Activated CD4-positive, alpha-beta T cell treated with anti-CD3 and anti-CD28 coated beads, Interleukin-2, amount 50 U/mL, for 24 hours (primary cell): ENCODE results near the gene WNT3A.

ENCODE experiments used
- DNase-seq, 2 donors: peaks; one replicate each; pipeline ENCODE4 v3.0.0-alpha.2; 2020; ENCODE audit warnings: low read depth in 1 of 2, low spot score in 1 of 2

WNT3A gene

DNA sequence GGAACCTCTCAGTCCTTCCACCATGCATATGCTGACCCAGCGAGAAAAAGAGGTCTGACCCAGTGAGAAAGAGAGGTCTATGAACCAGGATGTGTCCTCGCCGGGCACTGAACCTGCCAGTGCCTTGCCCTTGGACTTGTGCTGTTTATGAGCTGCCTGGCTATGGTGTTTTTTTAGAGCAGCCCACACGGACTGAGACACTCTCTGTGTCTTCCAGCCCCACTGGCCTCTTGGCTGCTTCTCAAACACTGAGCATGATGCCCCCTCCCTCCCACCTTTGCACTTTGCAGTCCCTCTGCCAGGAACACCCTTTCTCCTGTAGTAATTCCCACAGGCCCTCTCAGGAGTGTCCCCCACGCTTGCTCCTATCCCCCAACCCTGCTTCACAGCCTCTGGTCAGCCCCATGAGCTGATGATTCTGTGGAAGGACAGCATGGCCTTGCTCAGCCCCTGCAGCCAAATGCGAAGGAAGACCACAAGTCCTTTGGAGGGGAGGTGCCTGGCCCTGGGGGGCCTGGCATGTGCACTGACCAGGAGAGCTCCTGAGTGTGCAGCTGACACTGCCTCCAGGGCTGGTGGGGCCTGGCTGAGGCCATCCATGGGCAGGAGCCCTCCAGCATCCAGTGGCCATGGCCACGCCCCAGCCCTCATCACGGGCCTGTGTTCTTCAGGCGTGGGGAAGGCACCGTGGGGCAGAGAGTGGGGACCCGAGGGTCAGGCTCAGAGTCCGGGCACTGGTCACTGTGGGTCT lies 23.8 kb downstream of the WNT3A start:
- no peak for DNase-seq

GRCh38 chr1:228031276-228031995 lies 24.6 kb downstream of the WNT3A start:
- no peak for DNase-seq

DNA sequence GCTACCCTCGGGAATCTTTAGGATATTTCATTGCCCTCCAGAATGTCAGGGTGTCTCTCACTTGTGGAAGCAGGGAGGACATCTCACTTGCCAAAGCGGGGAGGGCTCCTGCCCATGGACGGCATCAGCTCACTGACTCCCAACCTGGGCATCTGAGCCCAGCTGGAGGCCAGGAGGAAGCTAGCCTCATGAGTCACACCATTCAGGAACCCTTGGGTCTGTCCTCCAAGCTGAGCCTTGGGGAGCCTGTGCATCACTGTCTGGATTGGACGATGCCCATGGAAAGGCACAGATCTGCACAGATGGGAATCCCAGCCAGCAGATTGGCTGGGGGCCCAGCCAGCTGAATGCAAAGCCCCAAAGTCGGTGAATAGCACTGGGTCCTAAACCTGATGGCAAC lies 25.2 kb downstream of the WNT3A start:
- no peak for DNase-seq

DNA sequence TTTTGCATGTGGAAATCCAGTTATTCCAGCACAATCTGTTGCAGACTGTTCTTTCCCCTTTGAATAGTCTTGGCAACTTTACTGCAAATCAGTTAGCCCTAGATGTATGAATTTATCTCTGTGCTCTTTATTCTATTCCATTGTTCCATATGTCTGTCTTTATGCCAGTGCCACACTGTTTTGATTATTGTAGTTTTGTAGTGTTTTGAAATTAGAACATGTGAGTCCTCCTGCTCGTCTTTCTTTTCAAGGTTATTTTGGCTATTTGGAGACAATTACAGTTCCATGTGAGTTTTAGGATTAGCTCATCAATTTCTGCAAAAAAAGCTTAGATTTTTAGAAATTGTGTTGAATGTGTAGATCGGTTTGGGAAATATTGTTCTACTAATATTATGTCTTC lies 26.6 kb downstream of the WNT3A start:
- DNase-seq = no peak

DNA sequence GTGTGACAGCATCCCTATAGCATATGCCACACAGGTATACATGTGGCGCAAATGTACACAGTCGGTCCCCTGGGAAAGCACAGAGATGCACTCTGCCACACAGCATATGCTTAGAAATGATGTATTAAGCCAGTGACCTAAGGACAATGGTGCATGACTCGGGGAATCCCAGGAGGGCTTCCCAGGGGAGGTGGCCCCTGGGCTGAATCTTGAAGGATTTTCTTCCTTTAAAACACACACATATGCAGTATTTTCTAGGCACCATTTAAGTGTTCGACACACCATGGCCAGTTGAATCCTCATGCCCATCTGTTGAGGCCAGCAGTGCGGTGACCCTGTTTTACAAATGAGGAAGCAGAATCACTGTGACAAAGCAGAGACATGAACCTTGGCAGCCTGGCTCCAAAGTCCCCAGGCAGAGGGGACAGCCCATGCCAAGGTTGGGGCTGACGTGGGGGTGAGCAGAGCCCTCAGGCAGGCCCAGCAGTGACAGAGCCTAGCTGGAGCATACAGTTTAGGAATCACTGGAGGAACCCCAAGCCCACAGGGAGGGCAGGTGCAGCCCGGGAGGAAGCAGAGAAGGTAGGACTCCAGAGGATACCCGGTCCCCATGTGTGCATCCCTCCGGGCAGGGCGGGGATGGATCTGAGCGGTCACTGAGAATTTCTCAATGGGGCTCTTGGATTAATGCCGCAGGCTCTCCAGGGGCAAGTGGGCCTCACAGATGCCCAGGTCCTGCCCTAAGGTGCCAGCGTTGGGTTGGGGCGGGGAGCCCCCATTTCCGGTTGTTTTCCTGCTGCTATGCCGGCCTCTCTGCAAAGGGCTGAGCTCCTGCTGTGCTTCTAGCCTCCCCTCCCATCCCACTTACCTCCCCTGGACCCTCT lies 28.4 kb downstream of the WNT3A start:
- DNase-seq = no peak

GRCh38 chr1:228035844-228036243 lies 29.0 kb downstream of the WNT3A start:
- DNase-seq = no peak

- DNase-seq = no peak
Measured at GRCh38 chr1:228036701-228037231, 30.0 kb downstream of the WNT3A start.

GRCh38 chr1:228037401-228038386 lies 30.9 kb downstream of the WNT3A start:
- DNase-seq = peak in 1 of 2 donors; percentile 8

GRCh38 chr1:228038387-228039005 lies 31.7 kb downstream of the WNT3A start:
- DNase-seq = no peak

DNA sequence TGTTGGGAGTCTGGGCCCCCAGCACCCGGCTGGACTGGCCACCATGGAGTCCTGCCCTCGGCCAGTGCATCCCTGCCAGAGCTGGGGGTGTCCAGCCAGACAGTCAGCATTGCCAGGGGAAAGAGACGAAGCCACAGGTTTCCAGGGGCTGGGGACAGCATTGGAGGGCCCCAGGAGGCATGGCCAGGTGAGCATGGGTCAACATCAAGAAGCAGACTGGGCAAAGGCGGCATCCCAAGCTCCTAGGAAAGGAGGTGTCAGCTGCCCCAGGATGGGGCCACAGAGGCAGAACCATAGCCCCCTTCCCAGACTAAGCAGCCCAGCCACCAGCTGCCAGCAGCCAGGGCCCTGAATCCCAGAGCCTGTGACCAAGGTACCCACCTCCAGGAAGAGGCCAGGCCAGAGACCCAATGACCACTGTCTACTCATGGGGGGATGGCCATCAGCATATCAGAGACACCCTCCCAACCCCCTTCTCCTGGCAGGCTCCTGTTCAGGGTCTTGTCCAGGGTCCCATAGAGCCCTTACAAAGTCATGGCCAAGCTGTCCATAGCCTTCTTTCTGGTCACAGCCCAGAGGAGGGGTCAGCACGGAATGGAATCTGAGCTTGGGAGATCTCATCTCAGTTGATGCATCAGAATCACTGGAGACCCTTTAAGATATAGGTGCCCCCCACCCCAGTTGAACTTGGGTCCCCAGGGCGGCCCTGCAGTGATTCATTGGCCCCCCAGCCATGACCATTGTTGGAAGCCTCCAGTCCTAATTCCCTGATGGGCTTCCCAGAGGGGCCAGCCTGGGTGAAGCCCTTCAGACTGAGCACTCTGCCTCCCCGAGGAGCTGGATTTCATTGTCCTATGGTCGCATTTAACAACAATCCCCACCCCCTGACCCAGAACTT lies 32.5 kb downstream of the WNT3A start:
- DNase-seq = no peak

- no peak for DNase-seq
Measured at GRCh38 chr1:228039986-228040385, 33.2 kb downstream of the WNT3A start.

DNA sequence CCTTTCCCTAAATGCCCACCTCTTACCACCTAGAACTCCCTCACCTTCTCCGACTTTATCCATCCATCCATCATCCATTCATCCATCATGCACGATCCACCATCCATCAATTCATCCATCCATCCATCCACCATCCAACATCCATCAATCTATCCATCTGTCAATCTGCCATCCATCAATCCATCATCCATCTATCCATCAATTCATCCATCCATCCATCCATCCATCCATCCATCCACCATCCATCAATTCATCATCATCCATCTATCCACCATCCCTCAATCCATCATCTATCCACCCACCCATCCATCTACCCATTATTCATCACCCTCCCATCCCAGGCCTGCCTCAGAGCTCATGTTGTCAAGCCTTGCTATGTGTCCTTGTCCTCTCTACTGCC lies 34.5 kb downstream of the WNT3A start:
- no peak for DNase-seq

DNA sequence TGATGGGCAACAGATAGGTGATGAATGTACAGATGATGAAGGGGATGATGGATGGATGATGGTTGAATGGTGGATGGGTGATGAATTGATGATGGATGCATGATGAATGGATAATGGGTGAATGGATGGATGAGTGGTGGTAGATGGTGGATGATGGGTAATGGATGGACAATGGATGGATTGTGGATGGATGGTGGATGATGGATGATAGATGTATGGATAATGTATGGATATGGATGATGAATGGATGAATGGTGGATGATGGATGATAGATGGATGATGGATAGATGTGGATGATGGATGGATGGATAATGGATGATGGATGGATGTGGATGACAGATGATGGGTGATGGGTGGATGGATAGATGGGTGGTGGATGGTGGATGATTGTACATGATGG lies 35.7 kb downstream of the WNT3A start:
- DNase-seq = no peak

GRCh38 chr1:228043281-228043848 lies 36.6 kb downstream of the WNT3A start:
- no peak for DNase-seq

GRCh38 chr1:228044961-228045360 lies 38.2 kb downstream of the WNT3A start:
- no peak for DNase-seq

DNA sequence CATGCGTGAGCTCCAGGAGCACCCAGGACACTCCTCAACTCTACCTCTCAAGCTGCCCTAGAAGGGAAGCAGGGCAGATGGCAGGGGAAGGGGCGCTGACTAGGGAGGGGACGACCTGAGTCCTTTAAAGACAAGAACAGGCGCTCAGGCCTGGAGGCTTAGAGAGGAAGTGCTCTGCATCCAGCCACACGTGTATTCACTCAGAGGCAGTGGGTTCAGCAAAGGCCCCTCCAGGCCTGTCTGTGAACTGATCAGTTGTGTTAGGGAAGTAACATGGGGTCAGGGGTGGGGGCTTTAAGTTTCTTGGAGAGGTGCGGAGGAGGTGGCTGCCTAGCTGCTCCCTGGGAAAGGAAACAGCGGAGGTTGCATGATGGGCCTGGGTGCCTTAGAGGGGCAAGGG lies 38.6 kb downstream of the WNT3A start:
- no peak for DNase-seq

DNA sequence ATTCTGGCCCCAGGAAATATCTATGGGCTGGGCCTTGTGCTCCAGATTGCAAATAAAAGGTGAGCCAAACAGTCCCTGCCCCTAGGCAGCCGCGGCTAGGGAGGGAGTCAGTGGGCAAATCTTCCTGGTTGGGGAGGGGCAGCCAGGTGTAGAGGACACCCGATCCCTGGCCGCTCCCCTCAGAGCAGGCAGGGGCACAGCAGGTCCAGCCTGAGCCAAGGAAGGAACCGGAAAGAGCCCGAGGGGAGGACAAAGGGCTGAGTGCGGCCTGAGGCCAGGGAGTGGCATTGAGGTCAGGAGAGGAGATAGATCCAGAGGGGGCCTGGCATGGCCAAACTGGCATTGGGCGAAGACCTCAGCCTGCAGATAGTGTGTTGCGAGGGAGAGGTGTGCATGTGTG lies 39.1 kb downstream of the WNT3A start:
- no peak for DNase-seq

DNA sequence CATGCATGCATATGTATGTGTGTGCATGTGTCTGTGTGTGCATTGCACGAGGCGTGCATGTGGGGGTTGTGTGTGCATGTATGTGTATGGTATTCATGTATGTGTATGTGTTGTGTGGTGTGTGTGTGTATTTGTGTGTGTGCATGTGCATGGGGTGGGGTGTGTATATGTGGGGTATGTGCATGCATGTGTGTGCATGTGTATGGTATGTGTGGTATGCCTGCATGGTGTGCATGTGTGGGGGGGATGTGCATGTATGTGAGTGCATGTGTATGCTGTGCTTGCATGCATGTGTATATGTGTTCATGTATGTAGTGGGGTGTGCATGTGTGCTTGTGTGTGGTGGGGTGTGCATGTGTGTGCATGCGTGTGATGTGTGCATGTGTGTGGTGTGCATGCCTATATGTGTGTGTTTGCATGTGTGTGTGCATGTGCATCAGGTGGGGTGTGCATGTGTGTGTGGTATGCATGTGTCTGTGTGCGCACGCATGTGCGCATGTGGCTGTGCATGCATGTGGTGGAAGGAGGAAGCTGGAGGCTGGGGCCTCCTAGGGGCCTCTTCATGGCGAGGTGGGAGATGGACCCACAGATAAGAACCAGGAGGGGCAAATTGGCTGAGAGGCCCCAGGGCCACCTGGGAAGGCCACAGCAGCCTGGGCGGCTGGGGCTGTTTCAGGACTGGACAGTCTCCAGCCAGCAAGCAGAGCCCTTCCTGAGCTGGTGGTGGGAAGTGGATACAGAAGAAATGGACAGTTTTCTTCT lies 39.8 kb downstream of the WNT3A start:
- DNase-seq = no peak
